Smooth muscle cell of the brain vasculature (primary cell): ENCODE results near the gene PCDH1.
"Not testable (repeated sequence)": the region's sequence is repeated elsewhere in the genome, so short reads cannot be mapped to it uniquely, and the experiment has no call there.

Experiments used
- DNase-seq: peaks from one replicate; pipeline ENCODE4 v3.0.0-alpha.2; 2012; ENCODE audit warnings: low read depth, low spot score

PCDH1 gene

GRCh38 chr5:141878186-141878710 is at the start of gene PCDH1:
Gene PCDH1 (minus strand): TSS chr5:141878410. CDS start chr5:141878262, 148 bp downstream.
- no peak for DNase-seq

GRCh38 chr5:141926434-141926833 is 48.2 kb upstream of the PCDH1 start:
- DNase-seq: no peak

GRCh38 chr5:141923448-141924313 is 45.5 kb upstream of the PCDH1 start, which contains the start of gene DELE1:
Gene DELE1 (plus strand): TSS chr5:141923871. CDS start chr5:141923942, 71 bp downstream.
- DNase-seq: peak; percentile 82

- DNase-seq: not testable (repeated sequence)
Measured at GRCh38 chr5:141922827-141923447, 44.7 kb upstream of the PCDH1 start.

- no peak for DNase-seq
Measured at GRCh38 chr5:141920771-141921170, 42.6 kb upstream of the PCDH1 start.

GRCh38 chr5:141919218-141920119 is 41.3 kb upstream of the PCDH1 start:
- no peak for DNase-seq

GRCh38 chr5:141917760-141918159 is 39.5 kb upstream of the PCDH1 start:
- DNase-seq: no peak

GRCh38 chr5:141916522-141916921 is 38.3 kb upstream of the PCDH1 start:
- no peak for DNase-seq

- no peak for DNase-seq
Measured at GRCh38 chr5:141915881-141916336, 37.7 kb upstream of the PCDH1 start.

GRCh38 chr5:141914797-141915196 is 36.6 kb upstream of the PCDH1 start:
- DNase-seq: no peak

- no peak for DNase-seq
Measured at GRCh38 chr5:141914199-141914743, 36.1 kb upstream of the PCDH1 start.

GRCh38 chr5:141913560-141914198 is 35.5 kb upstream of the PCDH1 start:
- no peak for DNase-seq

GRCh38 chr5:141910271-141910673 is 32.1 kb upstream of the PCDH1 start:
- DNase-seq: no peak

GRCh38 chr5:141909212-141909611 is 31.0 kb upstream of the PCDH1 start:
- no peak for DNase-seq

- no peak for DNase-seq
Measured at GRCh38 chr5:141908796-141909195, 30.6 kb upstream of the PCDH1 start.

- DNase-seq: no peak
Measured at GRCh38 chr5:141906972-141907371, 28.8 kb upstream of the PCDH1 start.

GRCh38 chr5:141906517-141906916 is 28.3 kb upstream of the PCDH1 start:
- no peak for DNase-seq

- no peak for DNase-seq
Measured at GRCh38 chr5:141904551-141904950, 26.3 kb upstream of the PCDH1 start.

- no peak for DNase-seq
Measured at GRCh38 chr5:141903261-141903660, 25.1 kb upstream of the PCDH1 start.

GRCh38 chr5:141902015-141902814 is 24.0 kb upstream of the PCDH1 start:
- no peak for DNase-seq
